Heart left ventricle (tissue), 16 donors: Measurements from ENCODE around the gene SUGCT. TPM values are rescaled to one million over a fixed set of nuclear protein-coding genes. Genes with fewer than 3 reads are reported as not detected.
"Not testable (repeated sequence)": the region's sequence is repeated elsewhere in the genome, so short reads cannot be mapped to it uniquely, and the experiment has no call there.

Source experiments
- ATAC-seq, 4 donors: fragments of 200-7000 bp; cut with Tn5 transposase; one replicate each; pipeline ENCODE4 v1.9.1; 2020 to 2022; ENCODE audit warnings: moderate library complexity in 4 of 4, mild to moderate bottlenecking in 3 of 4, moderate number of reproducible peaks in 1 of 4
- DNase-seq, 5 donors: peaks; one replicate each; pipeline ENCODE4 v3.0.0-alpha.2; 2020
- H3K27ac ChIP-seq, 12 donors: fragments of 200-600 bp; sonication (generic) in 4 of 12; one replicate each; pipeline versions ENCODE4 v1.5.0 to v1.8.0; 2016 to 2022; ENCODE audit warnings: mild to moderate bottlenecking in 2 of 12
- H3K27me3 ChIP-seq, 9 donors: fragments of 200-600 bp; sonication (generic) in 2 of 9; one replicate each; pipeline versions ENCODE4 v1.5.1 to v1.8.0; 2016 to 2022; ENCODE audit warnings: mild to moderate bottlenecking in 3 of 9
- H3K36me3 ChIP-seq, 9 donors: fragments of 200-600 bp; sonication (generic) in 2 of 9; one replicate each; pipeline versions ENCODE4 v1.5.0 to v1.8.0; 2018 to 2022; ENCODE audit warnings: mild to moderate bottlenecking in 2 of 9
- H3K4me1 ChIP-seq, 12 donors: fragments of 200-600 bp; sonication (generic) in 4 of 12; one replicate each; pipeline versions ENCODE4 v1.5.0 to v1.8.0; 2016 to 2022; ENCODE audit warnings: mild to moderate bottlenecking in 3 of 12
- H3K4me3 ChIP-seq, 12 donors: fragments of 200-600 bp; sonication (generic) in 4 of 12; one replicate each; pipeline versions ENCODE4 v1.5.0 to v1.8.0; 2017 to 2022; ENCODE audit warnings: mild to moderate bottlenecking in 9 of 12, moderate library complexity in 4 of 12
- H3K9me3 ChIP-seq, 12 donors: fragments of 200-600 bp; sonication (generic) in 4 of 12; one replicate each; pipeline versions ENCODE4 v1.5.0 to v1.8.0; 2016 to 2022; ENCODE audit warnings: mild to moderate bottlenecking in 1 of 12
- CTCF ChIP-seq, 12 donors: fragments of 200-600 bp; sonication (generic) in 4 of 12; IDR thresholded peaks; one replicate each; pipeline versions ENCODE4 v1.5.0 to v1.8.0; 2018 to 2022; ENCODE audit warnings: antibody characterized with exemption in 12 of 12, mild to moderate bottlenecking in 5 of 12
- POLR2A ChIP-seq, 2 donors: fragments of 450-650 bp; IDR thresholded peaks; one replicate each; pipeline ENCODE4 v1.6.1; 2017; ENCODE audit warnings: antibody characterized with exemption in 2 of 2, mild to moderate bottlenecking in 2 of 2, moderate library complexity in 2 of 2
- WGBS, 4 donors: extraction: QIAGEN DNeasy Blood & Tissue Kit in 2 of 4; methylation state at CpG; one replicate each; pipeline versions ENCODE4 v1.1.5 to v1.1.7; 2013 to 2018; 5-methylcytosine and 5-hydroxymethylcytosine counted together
- intact Hi-C, 10 donors: fragments of 100-400 bp; cut with DNase I; formaldehyde crosslinking; loops; one replicate each; pipeline versions ENCODE4 v1.11.1 to v1.14.2; 2022
- polyA plus RNA-seq, 2 donors: library from polyadenylated mRNA; stranded (reverse); fragments of 200-250 nt; gene quantifications; one replicate each; pipeline ENCODE4 v1.2.3, GENCODE V29; 2013
- total RNA-seq, 9 donors: library from RNA; depleted of rRNA in 2 of 9; stranded (reverse); fragments of >200 nt in 2 of 9; fragmentation: NEBNext Ultra II Directional in 3 of 9; extraction: Animal tissue kit (Norgen Biotek cat#: 25700) in 3 of 9; gene quantifications; one replicate each; pipeline versions ENCODE4 v1.1.0 to v1.2.4, GENCODE V29; 2016 to 2023
- donor health status: ischemic (EF 13 %, LVEDD 7.1; RV severe dilation, severe dysfunction).
- donor health status: healthy with polysubstance abuse.
- donor health status: DM: no; HTN: yes; CAD: no.
- donor health status: DM: no; HTN: no; CAD: no.
- donor health status: ischemic (EF 25% LVEDD 6.9; RV normal size, moderate dysfunction).
- donor health status: ischemic (EF 25% LVEDD 5.7; RV mildly dilated, moderate dysfunction).
- donor health status: healthy.
- donor health status: DM: yes; HTN: yes; CAD: no.
- donor health status: ischemic (EF 35%, LVEDD 5.7; RV mildly dilated, moderate dysfunction).
- donor health status: nonischemic (EF 11% LVEDD 7.7; RV severe dilation, severe dysfunction).
- donor health status: DM: yes; HTN: yes; CAD: no.
- donor health status: PGD.
- donor health status: ischemic (EF 29% LVEDD 5.4; RV normal size, mild dysfunction).
- donor health status: nonischemic (EF 23%, LVEDD 6.1; RV moderate dilation, normal function).

The SUGCT gene
- total and polyA plus RNA-seq, 11 donors: 1.4 to 7.6 (median 4.4) TPM

- H3K4me3 ChIP-seq: no peak overlapping the region
- no peak overlapping the region for H3K27ac ChIP-seq
- no peaks in the 10 kb centered on the region for H3K9me3 ChIP-seq
- TF ChIP-seq CTCF (IDR thresholded peaks at IDR 0.05): no peak
- TF ChIP-seq POLR2A (IDR thresholded peaks at IDR 0.05): no peak
- no peaks in the 10 kb centered on the region for H3K36me3 ChIP-seq
- no peak for DNase-seq
- H3K4me1 ChIP-seq: no peaks in the 10 kb centered on the region
- ATAC-seq: no peak
- intact Hi-C loops: no loop called here
- H3K27me3 ChIP-seq: no peaks in the 10 kb centered on the region
- WGBS, 4 donors: 67 to 77% (median 71%) methylated on average over 1 of the region's 1 CpG
Observed at GRCh38 chr7:40619647-40620046, 484.8 kb downstream of the SUGCT start.

DNA sequence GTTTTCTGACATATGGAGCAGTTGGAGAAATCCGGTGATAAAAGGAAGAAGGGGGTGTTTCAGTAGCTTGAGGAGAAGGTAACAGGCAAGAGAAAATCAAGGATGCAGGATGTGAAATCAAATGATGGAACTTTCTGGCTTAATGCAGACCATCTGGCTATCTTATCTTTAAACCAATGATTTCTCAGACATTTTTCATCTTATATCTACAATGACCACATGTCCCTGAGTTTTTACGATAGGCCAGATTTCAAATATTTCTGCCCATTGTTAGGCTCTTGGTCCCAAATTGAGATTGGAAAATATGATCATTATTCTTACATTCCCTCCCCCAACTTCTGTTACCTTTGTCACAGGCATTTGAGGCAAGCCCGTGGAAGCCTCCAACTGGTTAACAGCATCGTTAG, 486.8 kb downstream of the SUGCT start:
- H3K27me3 ChIP-seq: no peaks in the 10 kb centered on the region
- H3K4me1 ChIP-seq: no peaks in the 10 kb centered on the region
- H3K4me3 ChIP-seq: no peak overlapping the region
- intact Hi-C loops: no loop called here
- H3K36me3 ChIP-seq: no peaks in the 10 kb centered on the region
- no peak for ATAC-seq
- H3K9me3 ChIP-seq: no peaks in the 10 kb centered on the region
- TF ChIP-seq POLR2A (IDR thresholded peaks at IDR 0.05) (no peak), CTCF (IDR thresholded peaks at IDR 0.05) (no peak)
- no peak overlapping the region for H3K27ac ChIP-seq
- no peak for DNase-seq
- 81 to 88% (median 84%) methylated on average over 4 of the region's 4 CpGs for WGBS, 4 donors

- no peak overlapping the region for H3K4me3 ChIP-seq
- no peak for TF ChIP-seq POLR2A (IDR thresholded peaks at IDR 0.05)
- no peak for TF ChIP-seq CTCF (IDR thresholded peaks at IDR 0.05)
- DNase-seq (no peak), ATAC-seq (no peak)
- H3K27ac ChIP-seq: no peak overlapping the region
- no peaks in the 10 kb centered on the region for H3K9me3 ChIP-seq
- H3K27me3 ChIP-seq: no peaks in the 10 kb centered on the region
- no peaks in the 10 kb centered on the region for H3K4me1 ChIP-seq
- intact Hi-C loops: no loop called here
- no peaks in the 10 kb centered on the region for H3K36me3 ChIP-seq
- 76 to 87% (median 84%) methylated on average over 3 of the region's 3 CpGs for WGBS, 4 donors
Observed at GRCh38 chr7:40622941-40623501, 488.2 kb downstream of the SUGCT start.

DNA sequence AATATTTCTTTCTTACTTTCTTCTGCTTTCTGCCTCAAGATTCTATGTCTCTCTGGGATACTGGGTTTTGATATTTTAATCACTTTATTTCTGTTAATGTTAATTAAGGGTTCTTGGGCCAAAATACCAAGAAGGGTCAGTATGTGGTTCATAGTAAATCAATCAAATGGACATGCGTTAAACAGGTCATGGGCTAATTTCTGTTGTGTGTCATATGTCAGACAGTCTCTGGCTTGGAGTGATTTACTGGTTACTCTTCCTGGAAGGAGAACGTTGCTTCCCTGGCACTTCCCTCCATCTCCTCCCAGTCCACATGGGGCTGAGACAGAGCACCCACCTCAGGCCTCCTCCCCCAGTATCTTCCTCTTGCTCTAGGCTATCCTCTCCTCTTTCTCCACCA, 489.1 kb downstream of the SUGCT start:
- no peaks in the 10 kb centered on the region for H3K36me3 ChIP-seq

GRCh38 chr7:40627361-40627760, 492.6 kb downstream of the SUGCT start:
- H3K4me3 ChIP-seq, ATAC-seq, H3K9me3 ChIP-seq, H3K27ac ChIP-seq, intact Hi-C loops, H3K4me1 ChIP-seq, H3K27me3 ChIP-seq, DNase-seq, H3K36me3 ChIP-seq: not testable (repeated sequence)
- 95 to 100% (median 97%) methylated on average over 1 of the region's 1 CpG for WGBS, 4 donors

More for the DNA sequence above, 489.1 kb downstream of the SUGCT start:
- DNase-seq (no peak), ATAC-seq (no peak)
- intact Hi-C loops: no loop called here
- TF ChIP-seq CTCF (IDR thresholded peaks at IDR 0.05) (no peak), POLR2A (IDR thresholded peaks at IDR 0.05) (no peak)
- no peak overlapping the region for H3K27ac ChIP-seq
- H3K27me3 ChIP-seq: no peaks in the 10 kb centered on the region
- no peaks in the 10 kb centered on the region for H3K9me3 ChIP-seq
- no peaks in the 10 kb centered on the region for H3K4me1 ChIP-seq
- WGBS, 4 donors: 64 to 71% (median 69%) methylated on average over 2 of the region's 2 CpGs
- no peak overlapping the region for H3K4me3 ChIP-seq
